GM18909 (cell line): Measurements from ENCODE around the gene RERE.
"Not testable (repeated sequence)": the region's sequence is repeated elsewhere in the genome, so short reads cannot be mapped to it uniquely, and the experiment has no call there.

Experiments
- ATAC-seq: cut with Tn5 transposase; IDR thresholded peaks from one replicate; pipeline ENCODE4 v1.9.1; 2021; ENCODE audit warnings: mild to moderate bottlenecking; ENCODE audit not compliant: unreplicated experiment, poor library complexity

The RERE gene

DNA sequence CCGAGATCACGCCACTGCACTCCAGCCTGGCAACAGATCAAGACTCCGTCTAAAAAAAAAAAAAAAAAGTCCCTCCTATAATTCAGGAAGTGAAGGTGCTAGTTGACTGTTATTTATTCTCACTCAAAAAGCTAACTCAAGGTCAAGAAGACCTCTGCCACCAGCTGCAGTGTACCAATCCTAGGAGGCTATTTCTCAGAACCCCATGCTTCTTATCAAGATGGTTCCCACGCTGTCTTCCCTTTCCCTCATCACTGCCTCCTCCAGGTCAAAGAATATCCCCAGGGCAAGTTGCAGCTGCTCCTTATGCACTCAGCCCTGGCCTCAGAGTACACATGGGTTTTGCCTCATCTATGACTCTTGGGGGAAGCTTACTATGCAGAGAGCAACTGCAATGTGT is 53.6 kb downstream of the RERE start:
- no peak for ATAC-seq

DNA sequence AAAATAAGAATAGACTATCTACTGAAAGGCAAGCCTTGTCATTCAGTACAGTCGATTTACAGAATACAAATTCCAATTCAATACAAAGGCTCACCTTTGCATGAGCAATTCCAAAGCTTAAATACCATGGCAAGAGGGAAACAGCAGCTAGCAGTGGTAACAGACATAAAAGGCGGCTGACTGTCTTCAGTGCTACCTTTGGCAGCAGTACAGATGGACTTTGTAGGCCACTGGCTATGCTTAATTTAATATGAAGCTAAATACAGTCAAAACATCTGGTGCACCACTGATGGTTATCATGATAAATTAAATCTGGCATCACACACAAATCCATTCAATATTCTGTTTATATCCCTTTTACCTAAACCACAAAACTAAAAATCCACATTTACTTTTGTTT is 62.4 kb downstream of the RERE start:
- ATAC-seq: no peak

DNA sequence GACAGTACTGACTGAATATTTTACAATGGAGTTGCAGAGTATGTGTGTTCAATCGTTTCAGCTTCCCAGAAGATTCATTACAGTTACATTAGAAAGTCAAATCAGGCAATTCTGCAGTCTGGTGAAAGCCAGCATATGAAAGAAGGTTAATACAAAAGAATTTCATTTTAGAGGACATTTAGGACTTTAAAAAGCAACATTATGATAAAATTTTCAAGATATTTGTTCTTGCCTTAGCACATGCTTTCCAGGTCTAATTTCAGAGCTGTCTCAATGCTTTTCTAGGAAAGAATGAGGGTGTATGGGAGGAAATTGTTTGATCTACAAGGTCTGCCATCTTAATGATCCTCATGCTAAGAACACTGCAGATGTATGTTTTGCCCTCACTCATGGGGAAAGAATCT is 63.2 kb downstream of the RERE start:
- no peak for ATAC-seq

DNA sequence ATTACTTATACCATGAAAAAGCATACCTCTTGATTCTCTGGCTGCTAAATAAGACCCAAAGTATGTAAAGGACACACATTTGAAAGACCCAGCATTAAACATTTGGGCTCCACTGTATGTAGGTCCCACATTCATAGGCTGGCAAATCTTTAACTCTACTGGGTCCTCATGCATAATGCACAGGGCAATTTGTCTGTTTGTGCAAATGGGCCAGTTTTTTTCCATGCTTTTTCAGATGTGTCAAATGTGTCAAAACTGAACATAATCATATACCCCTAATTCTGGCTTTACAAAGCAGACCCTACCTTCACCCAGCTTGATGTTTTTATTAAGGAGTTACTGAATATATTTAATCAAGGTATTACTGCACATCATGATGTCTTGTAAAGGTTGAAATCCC is 63.7 kb downstream of the RERE start:
- ATAC-seq: no peak

DNA sequence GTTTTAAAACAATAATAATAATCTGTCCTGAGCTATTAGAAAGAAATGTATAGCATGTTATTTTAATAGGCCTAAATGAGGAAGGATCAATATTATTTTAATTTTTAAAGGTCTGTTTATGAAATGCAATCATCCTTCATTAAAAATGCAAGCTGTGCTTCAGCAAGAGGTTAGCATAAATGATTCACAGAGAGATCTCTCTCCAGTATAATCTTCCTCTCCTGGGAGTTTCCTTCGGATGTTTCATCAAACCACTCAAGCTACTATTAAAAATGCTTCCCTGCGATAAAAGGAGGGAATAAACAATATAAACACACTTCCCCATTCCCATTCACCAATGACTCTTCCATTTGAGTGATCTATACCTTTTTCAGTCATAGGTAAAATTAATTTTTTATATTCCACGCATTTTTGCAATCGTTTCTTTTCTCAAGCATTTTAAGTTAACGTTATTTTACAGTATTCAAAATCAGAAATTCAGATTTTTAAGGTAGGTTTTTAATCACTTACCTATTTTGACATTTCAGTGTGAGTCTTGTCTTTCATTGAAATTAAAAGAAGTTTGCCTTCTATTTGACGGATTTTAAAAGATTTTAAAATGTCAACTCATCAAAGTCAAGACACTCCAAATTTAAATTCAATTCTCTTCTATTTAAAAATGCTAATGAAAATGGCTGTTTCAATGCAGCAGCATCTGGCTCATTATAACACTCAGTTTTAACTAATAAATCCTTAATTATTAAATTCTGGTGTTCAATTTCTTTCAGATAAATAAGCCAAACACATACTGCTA is 64.3 kb downstream of the RERE start:
- ATAC-seq: no peak

DNA sequence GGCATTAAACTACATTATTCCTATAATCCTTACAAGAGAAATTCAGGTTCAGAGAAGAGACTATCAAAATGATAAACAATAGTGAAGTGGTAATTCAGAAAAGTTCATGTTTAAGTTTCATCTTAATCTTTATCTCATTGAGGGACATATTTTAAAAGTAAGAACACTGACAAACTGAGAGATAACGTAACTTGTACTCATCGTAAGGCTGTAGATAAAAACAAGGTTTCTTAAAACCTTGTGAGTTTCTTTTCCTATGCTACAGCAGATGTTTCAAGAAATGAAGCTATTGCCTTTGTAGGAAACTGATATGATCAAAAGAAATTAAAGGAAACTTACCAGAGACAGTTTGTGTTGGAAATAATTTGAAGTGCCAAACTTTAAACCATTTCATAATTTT is 65.0 kb downstream of the RERE start:
- ATAC-seq: no peak

DNA sequence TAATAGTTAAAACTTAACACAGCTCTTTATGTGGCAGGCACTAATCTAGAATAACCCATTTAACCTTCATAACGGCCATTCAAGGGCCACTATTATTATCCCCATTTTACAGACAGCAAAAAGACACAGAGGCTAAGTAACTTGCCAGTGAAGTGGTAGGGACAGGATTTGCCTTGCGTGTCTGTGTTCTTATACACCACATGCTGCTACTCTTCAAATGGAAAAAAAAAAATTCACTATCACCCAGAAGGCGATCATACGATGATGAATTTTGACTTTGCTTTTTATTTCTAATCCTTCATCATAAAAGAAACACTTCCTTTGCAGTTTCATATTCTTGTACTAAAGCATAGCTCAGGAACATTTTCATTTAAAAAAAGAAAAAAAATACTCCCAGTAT is 65.5 kb downstream of the RERE start:
- ATAC-seq: no peak

DNA sequence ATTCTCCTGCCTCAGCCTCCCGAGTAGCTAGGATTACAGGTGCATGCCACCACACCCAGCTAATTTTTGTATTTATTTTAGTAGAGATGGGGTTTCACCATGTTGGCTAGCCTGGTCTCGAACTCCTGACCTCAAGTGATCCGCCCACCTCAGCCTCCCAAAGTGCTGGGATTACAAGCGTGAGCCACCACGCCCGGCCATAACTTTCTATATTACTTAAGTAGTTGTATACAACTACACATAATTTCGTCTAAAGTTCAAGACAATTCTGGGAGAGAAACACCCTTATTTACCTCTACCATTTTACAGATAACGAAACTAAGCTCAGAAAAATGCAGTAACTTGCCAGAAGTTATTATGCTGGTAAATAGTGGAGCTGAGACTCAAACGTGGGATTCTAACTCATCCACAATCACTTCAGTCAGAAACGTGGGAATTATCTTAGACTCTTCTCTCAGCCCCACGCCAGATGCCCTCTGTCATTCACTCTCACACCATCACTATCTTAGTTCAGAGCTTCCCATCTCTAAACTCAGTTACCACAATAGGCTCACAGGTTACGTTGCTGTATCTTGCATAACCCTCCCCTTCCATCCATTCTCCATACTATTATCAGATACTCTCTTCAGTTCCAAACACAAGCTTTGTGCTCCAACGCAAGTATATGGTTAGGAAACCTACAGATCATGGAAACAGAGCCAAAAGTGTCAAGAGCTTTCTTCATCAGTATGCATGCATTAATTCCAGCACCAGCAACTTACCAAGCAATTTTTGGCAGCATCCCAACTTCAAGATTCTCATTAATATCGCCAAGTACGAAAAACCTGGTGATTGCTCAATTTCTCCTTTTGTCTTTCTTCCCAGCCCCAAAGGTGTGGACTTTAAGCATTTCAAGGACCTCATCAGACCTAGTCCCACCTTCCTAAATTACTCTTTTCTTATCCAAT is 69.3 kb downstream of the RERE start:
- ATAC-seq: no peak

DNA sequence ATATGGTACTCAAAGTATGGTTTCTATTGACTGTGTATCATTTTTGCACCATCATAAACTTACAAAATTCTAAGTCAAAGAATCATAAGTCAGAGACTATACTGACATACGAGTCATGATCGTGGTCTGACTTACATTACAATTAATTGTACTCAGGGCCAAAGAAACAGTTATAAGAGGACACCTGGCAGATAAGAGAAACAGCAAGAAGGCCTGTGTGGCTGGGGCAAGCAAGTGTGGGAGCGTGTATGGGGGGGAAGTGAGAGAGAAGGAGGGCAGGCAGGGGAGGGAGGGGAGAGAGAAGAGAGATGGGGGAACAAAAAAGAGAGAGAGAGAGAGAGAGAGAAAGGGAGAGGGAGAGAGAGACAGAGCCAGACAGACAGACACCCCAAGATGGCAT is 70.9 kb downstream of the RERE start:
- ATAC-seq: no peak

DNA sequence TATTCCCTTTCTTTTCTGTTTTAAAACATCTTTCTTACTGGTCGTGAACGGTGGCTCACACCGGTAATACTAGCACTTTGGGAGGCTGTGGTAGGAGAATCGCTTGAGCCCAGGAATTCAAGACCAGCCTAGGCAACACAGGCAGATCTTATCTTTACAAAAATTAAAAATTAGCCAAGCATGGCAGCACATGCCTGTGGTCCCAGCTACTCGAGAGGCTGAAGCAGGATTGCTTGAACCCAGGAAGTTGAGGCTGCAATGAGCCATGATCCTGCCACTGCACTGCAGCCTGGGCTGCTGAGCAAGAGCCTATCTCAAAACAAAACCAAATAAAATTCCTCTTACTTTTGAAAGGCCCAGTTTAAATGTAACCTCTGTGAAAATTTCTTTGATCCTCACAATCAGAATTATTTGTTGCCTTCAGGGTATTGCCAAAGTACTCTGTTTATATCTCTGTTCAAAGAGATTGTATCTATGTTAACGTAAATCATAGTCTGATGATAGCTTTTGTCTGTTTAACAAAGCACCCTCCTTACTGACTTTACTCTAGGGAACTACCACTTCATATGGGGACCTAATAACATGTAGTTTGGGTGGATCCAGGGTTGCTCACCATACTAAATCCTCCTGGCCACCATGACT is 71.6 kb downstream of the RERE start:
- no peak for ATAC-seq

DNA sequence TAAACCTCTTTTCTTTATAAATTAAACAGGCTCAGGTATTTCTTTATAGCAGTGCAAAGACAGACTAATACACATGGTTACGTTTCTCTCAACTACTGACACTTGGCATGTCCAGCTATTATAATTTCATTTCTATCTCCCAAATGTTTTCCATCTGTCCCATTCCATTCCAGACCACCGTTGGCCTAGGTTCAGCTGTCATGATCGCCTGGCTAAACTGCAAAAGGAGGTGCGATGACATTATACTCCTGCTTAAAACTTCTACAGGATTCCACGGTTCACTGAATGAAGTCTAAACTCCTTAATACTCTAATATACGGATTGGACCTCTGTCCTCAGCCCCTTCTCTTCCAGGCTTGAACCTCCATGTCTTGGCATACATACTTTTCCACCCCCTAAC is 72.1 kb downstream of the RERE start:
- ATAC-seq: no peak

DNA sequence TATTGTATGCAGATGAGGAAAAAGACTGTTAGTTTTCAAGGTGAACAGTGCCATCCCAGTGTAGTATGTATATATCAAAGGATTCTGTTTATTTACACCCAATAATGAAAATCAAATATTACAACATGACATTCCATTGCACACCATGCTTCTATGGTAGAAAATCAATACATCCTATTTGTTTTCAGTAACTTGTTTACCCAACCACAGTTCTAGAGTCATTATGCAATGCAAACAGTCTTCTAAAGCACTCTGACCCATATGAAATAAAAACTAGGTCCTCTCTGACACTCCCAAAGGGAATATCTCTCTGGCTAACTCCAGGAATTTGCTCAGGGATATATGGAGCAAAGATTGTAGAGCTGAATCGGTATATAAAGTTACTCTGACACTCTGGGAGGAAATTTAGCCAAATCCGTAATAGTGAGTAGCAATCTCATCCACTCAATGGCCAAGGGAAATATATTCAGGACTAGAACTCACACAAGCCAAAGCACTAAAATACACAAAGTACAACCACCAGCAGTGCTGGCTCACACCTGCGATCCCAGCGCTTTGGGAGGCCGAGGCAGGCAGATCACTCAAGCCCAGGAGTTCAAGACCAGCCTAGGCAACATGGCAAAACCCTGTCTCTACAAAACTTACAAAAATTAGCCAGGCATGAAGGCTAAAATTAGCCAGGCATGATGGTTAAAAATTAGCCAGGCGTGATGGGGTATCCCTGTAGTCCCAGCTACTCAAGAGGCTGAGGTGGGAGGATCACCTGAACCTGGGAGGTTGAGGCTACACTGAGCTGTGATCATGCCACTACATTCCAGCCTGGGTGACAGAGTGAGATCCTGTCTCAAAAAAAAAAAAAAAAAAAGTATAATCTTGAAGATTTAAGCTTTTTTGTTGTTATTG is 75.2 kb downstream of the RERE start:
- no peak for ATAC-seq

DNA sequence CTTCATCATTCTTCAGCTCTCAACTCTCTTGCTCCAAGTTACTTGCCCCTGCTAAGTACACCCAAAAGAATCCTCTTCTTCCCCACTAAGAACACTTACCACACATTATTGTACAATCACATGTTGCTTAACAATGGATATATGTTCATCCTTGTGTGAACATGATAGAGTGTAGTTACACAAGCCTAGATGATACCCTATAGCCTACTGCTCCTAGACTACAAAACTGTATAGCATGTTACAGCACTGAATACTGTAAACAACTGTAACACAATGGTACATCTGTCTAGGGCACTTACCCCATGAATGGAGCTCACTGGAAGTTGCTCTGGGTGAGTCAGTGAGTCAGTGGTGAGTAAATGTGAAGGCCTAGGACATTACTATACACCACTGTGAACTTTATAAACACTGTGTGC is 77.4 kb downstream of the RERE start:
- no peak for ATAC-seq

DNA sequence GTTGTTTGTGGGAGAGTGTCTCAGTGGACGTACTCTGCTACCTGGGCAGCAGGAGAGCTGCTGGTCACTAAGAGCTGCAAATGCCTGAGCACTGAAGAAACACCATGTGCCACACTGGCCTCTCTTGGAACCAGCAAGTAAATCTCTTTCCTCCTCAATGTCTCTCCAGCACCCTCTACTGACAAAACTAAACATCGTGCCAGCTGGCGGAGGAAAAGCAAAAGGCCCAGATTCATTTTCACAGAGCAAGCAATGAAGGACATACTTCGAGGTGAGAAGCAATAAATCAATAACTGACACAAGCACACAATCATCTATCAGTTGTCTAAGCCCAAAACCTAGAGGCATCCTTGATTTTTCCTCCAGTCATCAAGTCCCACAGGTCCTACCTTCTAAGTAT is 78.1 kb downstream of the RERE start:
- no peak for ATAC-seq

DNA sequence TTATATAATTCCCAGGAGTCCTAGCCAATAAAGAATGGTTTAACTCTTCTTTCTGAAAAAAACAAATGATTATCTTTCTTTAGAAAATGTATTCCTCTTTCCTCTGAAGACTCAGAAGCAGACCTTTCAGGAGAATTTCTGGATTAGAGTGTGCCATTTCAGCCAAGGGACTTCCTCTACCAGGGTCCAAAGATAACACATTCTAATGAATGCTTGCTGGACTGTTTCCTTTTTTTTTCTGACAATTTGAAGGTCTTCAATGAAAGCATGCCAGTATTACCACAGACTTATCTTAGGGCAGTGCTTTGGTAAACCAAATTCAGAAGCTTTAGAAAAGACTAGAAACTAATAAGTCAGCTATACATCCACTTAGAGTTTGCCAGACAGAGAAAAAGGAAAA is 80.5 kb downstream of the RERE start:
- no peak for ATAC-seq

DNA sequence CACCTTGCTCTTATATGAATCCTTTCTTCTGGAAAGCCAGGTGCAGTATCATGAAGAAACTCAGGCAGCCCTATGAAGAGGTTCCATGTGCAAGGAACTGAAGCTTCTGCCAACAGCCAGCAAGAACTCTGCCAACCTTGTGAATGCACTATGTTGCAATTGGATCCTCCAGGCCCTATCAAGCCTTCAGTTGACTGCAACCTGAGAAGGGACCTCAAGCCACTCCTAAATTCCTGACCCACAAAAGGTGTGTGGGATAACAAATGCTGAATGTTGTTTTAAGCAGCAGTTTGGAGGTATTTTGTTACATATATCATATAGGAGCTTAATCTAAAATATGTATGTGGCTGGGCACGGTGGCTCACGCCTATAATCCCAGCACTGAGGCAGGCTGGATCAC is 84.0 kb downstream of the RERE start:
- ATAC-seq: no peak

DNA sequence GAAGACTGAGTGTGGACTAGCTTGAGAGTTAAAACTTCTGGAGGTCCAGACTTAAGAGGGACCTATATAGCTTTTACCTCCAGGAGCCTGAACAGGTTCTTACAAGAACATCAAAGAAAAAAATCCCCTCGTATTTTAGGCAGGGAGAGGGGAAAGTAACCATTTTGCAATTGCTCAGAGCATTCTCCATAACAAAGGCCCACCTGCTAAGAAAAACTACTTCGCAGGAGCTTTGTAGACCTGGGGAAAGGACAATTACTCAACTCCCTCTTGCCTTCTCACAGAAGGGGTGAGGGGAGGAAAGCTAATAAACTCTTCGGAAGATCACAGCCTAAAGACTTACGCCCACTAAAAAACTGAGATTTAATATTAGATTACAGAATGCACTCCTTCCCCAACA is 86.3 kb downstream of the RERE start:
- no peak for ATAC-seq

DNA sequence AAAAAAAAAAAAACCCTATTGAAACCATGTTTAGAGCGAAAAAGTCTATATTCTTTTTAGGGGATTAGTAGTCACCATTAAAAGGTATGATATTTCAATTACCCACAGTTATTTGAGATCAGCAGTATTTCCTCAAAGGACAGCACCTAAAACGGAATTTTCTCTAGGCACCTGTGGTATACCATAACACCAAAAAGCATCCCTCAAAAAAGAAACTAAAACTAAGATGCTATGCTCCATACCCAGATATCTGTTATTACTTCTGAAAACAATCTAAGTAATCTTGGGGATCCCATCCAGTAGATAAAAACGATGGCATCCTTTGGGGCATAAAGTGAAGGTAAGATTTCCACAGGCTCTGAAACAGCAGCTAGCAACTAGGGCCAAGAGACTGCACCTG is 89.0 kb downstream of the RERE start:
- no peak for ATAC-seq

DNA sequence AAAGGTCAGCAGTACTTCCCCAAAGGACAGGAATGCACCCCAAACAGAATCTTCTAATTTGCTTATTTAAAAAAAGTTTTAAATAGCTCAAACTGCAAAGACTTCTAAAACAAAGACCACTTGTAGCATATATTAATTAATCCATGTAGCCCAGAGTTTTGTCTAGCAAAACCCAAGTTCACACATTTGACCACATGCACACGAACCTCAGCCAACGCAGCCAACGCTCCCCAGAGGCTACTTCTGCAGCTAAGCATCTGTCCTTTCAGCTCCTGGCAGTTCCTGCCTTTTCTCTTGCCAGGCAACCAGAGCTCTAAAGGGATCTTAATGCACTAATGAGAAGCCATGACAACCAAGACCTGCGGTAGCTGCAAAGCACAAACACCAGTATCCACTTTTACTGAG is 89.6 kb downstream of the RERE start:
- ATAC-seq: no peak

DNA sequence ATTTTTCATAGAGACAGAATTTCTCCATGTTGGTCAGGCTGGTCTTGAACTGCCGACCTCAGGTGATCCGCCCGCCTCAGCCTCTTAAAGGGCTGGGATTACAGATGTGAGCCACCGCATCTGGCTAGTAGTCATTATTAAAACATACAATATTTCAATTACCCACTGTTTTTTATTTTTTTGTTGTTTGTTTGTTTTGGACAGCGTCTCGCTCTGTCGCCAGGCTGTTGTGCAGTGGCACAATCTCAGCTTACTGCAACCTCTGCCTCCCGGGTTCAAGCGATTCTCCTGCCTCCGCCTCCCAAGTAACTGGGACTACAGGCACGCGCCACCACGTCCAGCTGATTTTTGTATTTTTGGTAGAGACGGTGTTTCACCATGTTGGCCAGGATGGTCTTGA is 90.1 kb downstream of the RERE start:
- not testable (repeated sequence) for ATAC-seq
